Measurements from ENCODE around the gene CLCF1.

The CLCF1 gene

DNA sequence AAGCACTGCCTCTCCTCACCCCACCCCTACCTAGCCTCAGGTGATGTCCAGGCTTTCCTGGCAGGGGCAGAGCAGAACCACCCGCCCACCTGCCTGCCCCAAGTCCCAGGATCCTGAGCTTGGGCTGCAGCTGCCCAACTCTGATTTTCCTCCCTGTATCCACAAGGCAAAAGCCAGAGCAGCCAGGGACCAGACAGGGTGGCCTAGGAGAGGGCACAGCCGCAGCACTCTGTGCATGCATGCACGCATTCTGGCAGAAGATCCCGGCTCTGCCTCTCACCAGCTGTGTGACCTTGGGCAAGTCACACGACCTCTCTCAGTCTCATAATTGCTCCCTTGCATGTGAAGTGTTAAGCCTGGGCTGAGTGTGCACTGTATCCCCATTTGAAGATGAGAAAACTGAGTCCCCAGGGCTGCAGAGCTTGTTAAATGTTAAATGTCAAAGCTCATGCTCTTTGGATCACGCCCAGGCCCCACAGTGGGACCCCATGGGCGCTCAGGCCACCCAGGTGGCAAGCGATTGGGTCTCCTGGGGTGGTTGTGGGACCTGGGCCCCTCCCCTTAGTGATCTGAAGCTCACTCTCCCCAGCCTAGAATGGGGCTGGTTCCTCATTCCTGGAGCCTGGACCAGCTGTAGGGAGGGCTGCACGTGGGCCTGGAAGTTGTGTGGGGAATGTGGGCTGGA lies 39.2 kb upstream of the CLCF1 start:
- peak overlapping the region; percentile 45 for H3K4me3 Mint-ChIP-seq
- H3K4me1 Mint-ChIP-seq: peaks cover 63% of the 10 kb centered on the region

DNA sequence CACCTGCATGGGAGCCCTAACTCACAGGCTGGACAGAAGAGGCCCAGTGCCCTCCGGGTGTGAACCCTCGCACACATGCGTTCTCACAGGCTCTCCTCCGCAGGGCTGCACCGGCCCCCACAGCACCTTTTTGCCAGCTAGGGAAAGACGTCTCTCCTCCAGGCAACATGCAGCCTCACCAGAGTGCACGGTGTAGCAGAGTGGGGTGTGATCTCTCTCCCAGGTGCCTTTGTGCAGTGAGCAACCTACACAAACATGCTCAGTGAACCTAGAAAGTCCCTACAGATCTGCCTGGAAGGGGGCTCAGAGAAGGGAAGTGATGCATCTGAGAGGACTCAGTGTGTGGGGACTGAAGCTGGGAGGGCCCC lies 38.4 kb upstream of the CLCF1 start:
- no peaks in the 10 kb centered on the region for H3K9me3 Mint-ChIP-seq
- no peaks in the 10 kb centered on the region for H3K27me3 Mint-ChIP-seq

More for the DNA sequence above, 39.2 kb upstream of the CLCF1 start:
- peaks cover 4% of the 10 kb centered on the region for H3K36me3 Mint-ChIP-seq
- DNase-seq (ENCODE audit: low spot score in 2 of 2): no peak
- peak overlapping the region; percentile 15 for H3K27ac Mint-ChIP-seq
- no peaks in the 10 kb centered on the region for H3K27me3 Mint-ChIP-seq
- ATAC-seq (ENCODE audit: low read depth): no peak
- H3K9me3 Mint-ChIP-seq: no peaks in the 10 kb centered on the region

GRCh38 chr11:67410984-67411784 lies 37.8 kb upstream of the CLCF1 start:
- peaks cover 14% of the 10 kb centered on the region for H3K36me3 Mint-ChIP-seq
- H3K4me3 Mint-ChIP-seq: peak overlapping the region; percentile 90
- peak overlapping the region; percentile 86 for H3K27ac Mint-ChIP-seq
- no peaks in the 10 kb centered on the region for H3K27me3 Mint-ChIP-seq
- DNase-seq (ENCODE audit: low spot score in 2 of 2): no peak
- no peaks in the 10 kb centered on the region for H3K9me3 Mint-ChIP-seq
- no peak for ATAC-seq (ENCODE audit: low read depth)
- peaks cover 63% of the 10 kb centered on the region for H3K4me1 Mint-ChIP-seq

More for the DNA sequence above, 38.4 kb upstream of the CLCF1 start:
- Mint-ChIP-seq H3K36me3 (peaks cover 10% of the 10 kb centered on the region), H3K27ac (peak overlapping the region; percentile 15), H3K4me1 (peaks cover 63% of the 10 kb centered on the region), H3K4me3 (peak overlapping the region; percentile 59)
- DNase-seq (ENCODE audit: low spot score in 2 of 2): no peak
- ATAC-seq (ENCODE audit: low read depth): peak; percentile 9

GRCh38 chr11:67410369-67410831 lies 37.0 kb upstream of the CLCF1 start:
- DNase-seq (ENCODE audit: low spot score in 2 of 2) (no peak), ATAC-seq (ENCODE audit: low read depth) (no peak)
- no peaks in the 10 kb centered on the region for H3K9me3 Mint-ChIP-seq
- peaks cover 14% of the 10 kb centered on the region for H3K36me3 Mint-ChIP-seq
- H3K27me3 Mint-ChIP-seq: no peaks in the 10 kb centered on the region
- H3K4me1 Mint-ChIP-seq: peaks cover 62% of the 10 kb centered on the region
- peak overlapping the region; percentile 86 for H3K27ac Mint-ChIP-seq
- peak overlapping the region; percentile 90 for H3K4me3 Mint-ChIP-seq

GRCh38 chr11:67409781-67410368 lies 36.5 kb upstream of the CLCF1 start:
- Mint-ChIP-seq H3K27me3 (no peaks in the 10 kb centered on the region), H3K9me3 (no peaks in the 10 kb centered on the region), H3K4me1 (peaks cover 59% of the 10 kb centered on the region), H3K36me3 (peaks cover 14% of the 10 kb centered on the region), H3K27ac (peak overlapping the region; percentile 86), H3K4me3 (peak overlapping the region; percentile 90)
- DNase-seq (ENCODE audit: low spot score in 2 of 2) (peak in 1 of 2 donors; percentile 41), ATAC-seq (ENCODE audit: low read depth) (peak; percentile 48)

DNA sequence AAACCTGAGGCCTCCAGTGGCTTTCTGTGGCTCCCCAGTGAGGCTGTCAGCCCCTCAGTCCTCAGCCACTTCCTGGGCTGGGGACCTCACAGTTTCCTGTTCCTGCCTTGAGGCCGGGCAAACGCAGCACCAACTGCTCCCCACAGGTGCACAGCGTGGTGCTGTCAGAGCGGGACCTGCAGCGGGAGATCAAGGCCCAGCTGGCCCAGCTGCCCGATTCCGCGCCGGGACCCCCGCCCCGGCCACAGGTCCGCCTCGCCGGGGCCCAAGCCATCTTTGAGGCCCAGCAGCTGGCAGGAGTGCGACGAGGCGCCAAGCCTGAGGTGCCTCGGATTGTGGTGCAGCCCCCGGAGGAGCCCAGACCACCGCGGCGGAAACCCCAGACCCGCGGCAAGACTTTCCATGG lies 35.9 kb upstream of the CLCF1 start:
- DNase-seq (ENCODE audit: low spot score in 2 of 2) (peak; percentile 47 to 48), ATAC-seq (ENCODE audit: low read depth) (peak; percentile 74)
- H3K27me3 Mint-ChIP-seq: no peaks in the 10 kb centered on the region
- H3K36me3 Mint-ChIP-seq: peaks cover 18% of the 10 kb centered on the region
- H3K9me3 Mint-ChIP-seq: no peaks in the 10 kb centered on the region
- peak overlapping the region; percentile 93 for H3K4me3 Mint-ChIP-seq
- H3K4me1 Mint-ChIP-seq: peaks cover 63% of the 10 kb centered on the region
- H3K27ac Mint-ChIP-seq: peak overlapping the region; percentile 86

GRCh38 chr11:67408437-67409200 lies 35.2 kb upstream of the CLCF1 start:
- ATAC-seq (ENCODE audit: low read depth): peak; percentile 3
- Mint-ChIP-seq H3K9me3 (no peaks in the 10 kb centered on the region), H3K27ac (peak overlapping the region; percentile 45), H3K36me3 (peaks cover 20% of the 10 kb centered on the region), H3K27me3 (no peaks in the 10 kb centered on the region), H3K4me1 (peaks cover 65% of the 10 kb centered on the region), H3K4me3 (peak overlapping the region; percentile 93)
- no peak for DNase-seq (ENCODE audit: low spot score in 2 of 2)

DNA sequence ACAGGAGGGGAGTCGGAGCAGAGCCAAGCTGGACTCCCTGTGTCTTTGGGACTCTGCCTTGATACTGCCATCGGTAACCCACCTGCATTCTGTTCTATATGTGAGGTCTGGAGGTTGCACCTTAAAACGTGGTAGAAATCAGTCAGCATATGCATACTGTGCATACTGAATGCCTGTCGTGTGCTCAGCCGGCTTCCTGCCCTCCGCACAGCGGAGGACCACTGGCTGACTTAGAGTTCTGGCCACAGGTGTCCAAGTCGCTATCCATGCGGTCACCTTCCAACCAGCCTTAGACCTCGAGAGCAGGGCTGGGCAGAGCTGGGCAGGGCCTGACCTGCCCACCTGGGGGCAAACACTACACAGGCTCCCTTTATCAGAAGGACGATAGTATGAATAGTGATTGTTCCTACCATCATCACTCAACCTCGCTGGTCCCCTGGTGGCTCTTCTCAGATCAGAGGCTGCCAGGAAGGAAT lies 34.3 kb upstream of the CLCF1 start:
- Mint-ChIP-seq H3K27me3 (no peaks in the 10 kb centered on the region), H3K9me3 (no peaks in the 10 kb centered on the region), H3K4me1 (peaks cover 59% of the 10 kb centered on the region), H3K27ac (peak overlapping the region; percentile 91), H3K4me3 (peak overlapping the region; percentile 93), H3K36me3 (peaks cover 23% of the 10 kb centered on the region)
- no peak for ATAC-seq (ENCODE audit: low read depth)
- DNase-seq (ENCODE audit: low spot score in 2 of 2): no peak

- DNase-seq (ENCODE audit: low spot score in 2 of 2) (no peak), ATAC-seq (ENCODE audit: low read depth) (no peak)
- H3K4me1 Mint-ChIP-seq: peaks cover 55% of the 10 kb centered on the region
- peak overlapping the region; percentile 93 for H3K4me3 Mint-ChIP-seq
- H3K27me3 Mint-ChIP-seq: no peaks in the 10 kb centered on the region
- peaks cover 23% of the 10 kb centered on the region for H3K36me3 Mint-ChIP-seq
- H3K9me3 Mint-ChIP-seq: no peaks in the 10 kb centered on the region
- H3K27ac Mint-ChIP-seq: peak overlapping the region; percentile 91
Measured at GRCh38 chr11:67406969-67407687, 33.7 kb upstream of the CLCF1 start.

- DNase-seq (ENCODE audit: low spot score in 2 of 2) (no peak), ATAC-seq (ENCODE audit: low read depth) (no peak)
- no peaks in the 10 kb centered on the region for H3K9me3 Mint-ChIP-seq
- H3K4me1 Mint-ChIP-seq: peaks cover 49% of the 10 kb centered on the region
- peak overlapping the region; percentile 91 for H3K27ac Mint-ChIP-seq
- peak overlapping the region; percentile 93 for H3K4me3 Mint-ChIP-seq
- no peaks in the 10 kb centered on the region for H3K27me3 Mint-ChIP-seq
- H3K36me3 Mint-ChIP-seq: peaks cover 23% of the 10 kb centered on the region
Measured at GRCh38 chr11:67406420-67406968, 33.1 kb upstream of the CLCF1 start.

DNA sequence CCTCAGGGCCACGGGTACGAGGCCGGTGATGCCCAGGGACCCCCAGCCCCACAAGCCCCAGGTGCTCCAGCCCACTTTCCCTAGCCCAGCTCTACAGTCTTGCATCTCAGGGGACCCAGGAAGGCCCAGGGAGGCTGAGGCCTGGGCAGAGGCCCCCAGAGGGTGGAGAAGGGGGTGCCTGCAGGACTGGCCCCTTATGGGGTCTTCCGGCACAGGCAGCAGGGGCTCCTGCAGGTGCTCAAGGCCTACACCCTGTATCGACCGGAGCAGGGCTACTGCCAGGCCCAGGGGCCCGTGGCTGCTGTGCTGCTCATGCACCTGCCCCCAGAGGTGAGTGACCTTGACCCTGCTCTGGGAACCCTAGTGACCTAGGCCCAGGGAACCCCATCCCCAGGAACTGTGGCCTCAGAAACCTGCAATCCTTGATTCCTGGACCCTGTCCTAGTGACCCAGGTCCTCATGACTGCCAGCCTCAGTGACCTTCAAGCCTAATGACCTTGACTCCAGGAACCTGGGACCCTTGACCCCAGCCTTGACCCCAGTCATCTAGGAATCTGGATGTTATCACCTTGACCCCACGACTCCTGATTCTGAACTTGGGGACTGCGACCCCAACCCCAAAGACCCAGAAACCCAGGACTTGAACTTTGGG lies 32.4 kb upstream of the CLCF1 start:
- Mint-ChIP-seq H3K4me1 (peaks cover 45% of the 10 kb centered on the region), H3K4me3 (peak overlapping the region; percentile 93), H3K36me3 (peaks cover 23% of the 10 kb centered on the region), H3K27ac (peak overlapping the region; percentile 91), H3K9me3 (no peaks in the 10 kb centered on the region), H3K27me3 (no peaks in the 10 kb centered on the region)
- ATAC-seq (ENCODE audit: low read depth) (no peak), DNase-seq (ENCODE audit: low spot score in 2 of 2) (no peak)

DNA sequence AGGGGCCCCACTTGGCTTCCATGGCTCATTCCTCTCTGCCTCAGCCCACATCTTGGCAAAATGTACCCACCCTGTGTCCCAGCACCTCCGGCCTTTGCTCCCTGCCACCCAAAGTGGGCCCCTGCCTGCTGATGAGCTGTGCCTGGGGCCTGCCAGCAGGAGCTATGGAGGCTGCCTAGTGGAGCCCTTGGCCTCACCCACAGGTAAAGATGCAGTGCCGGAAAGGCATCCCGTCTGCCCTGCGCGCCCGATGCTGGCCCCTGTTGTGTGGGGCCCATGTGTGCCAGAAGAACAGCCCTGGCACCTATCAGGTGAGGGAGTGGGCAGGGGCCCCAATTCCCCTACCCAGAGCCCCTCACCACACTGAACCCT lies 31.8 kb upstream of the CLCF1 start:
- DNase-seq (ENCODE audit: low spot score in 2 of 2) (no peak), ATAC-seq (ENCODE audit: low read depth) (no peak)
- Mint-ChIP-seq H3K36me3 (peaks cover 23% of the 10 kb centered on the region), H3K27me3 (no peaks in the 10 kb centered on the region), H3K27ac (peak overlapping the region; percentile 88), H3K9me3 (no peaks in the 10 kb centered on the region), H3K4me3 (peak overlapping the region; percentile 93), H3K4me1 (peaks cover 42% of the 10 kb centered on the region)
